ENCODE results near the gene BBC3.

The BBC3 gene

DNA sequence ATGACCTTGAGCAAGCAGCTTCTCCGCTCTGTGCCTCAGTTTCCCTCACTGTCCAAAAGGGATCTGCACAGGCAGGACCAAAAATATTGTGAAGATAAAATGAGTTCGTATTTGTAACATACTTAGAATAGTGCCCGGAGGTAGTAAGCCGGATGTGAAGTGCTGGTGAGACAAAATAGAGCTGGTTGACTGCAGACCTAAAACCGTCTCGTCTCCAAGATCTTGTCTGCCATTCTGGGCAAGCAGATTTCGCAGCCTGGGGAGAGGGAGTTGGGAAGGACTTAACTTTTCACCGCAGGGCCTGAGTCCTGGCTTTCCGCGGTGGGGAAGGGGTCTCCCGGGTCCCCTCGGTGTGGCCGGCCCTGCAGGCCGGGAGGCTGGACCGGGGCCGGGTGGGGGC lies 8.2 kb upstream of the BBC3 start:
- peak overlapping the region; percentile 55 for H3K4me2 ChIP-seq (ENCODE audit: insufficient read depth, low read length, poor library complexity, severe bottlenecking)
- peak overlapping the region; percentile 74 for H2BK120ac ChIP-seq (ENCODE audit: low read depth, low read length)
- peak overlapping the region; percentile 20 for H3K18ac ChIP-seq (ENCODE audit: low read length)
- DNase-seq (ENCODE audit: low spot score), result no peak
- H3K9me3 ChIP-seq (replicated peaks in 1 of 2; ENCODE audit: control insufficient read depth in 2 of 2, insufficient read depth in 1 of 2, low read depth in 1 of 2, low read length in 2 of 2), result peaks cover 0 to 6% of the 10 kb centered on the region in 2 donors
- no peak overlapping the region for H3K27ac ChIP-seq (replicated peaks; ENCODE audit: low read length)
- peaks cover 24 to 31% of the 10 kb centered on the region in 2 donors for H3K4me1 ChIP-seq (ENCODE audit: control insufficient read depth in 2 of 2, insufficient read depth in 1 of 2, low read depth in 1 of 2, low read length in 2 of 2)
- H3K23ac ChIP-seq (ENCODE audit: low read depth, low read length, poor library complexity), result no peak overlapping the region
- peaks cover 0 to 2% of the 10 kb centered on the region in 2 donors for H3K36me3 ChIP-seq (replicated peaks in 1 of 2; ENCODE audit: control insufficient read depth in 2 of 2, insufficient read depth in 2 of 2, low read length in 2 of 2)
- peaks cover 0 to 30% (median 4%) of the 10 kb centered on the region in 3 experiments for H3K27me3 ChIP-seq (ENCODE audit: control insufficient read depth in 3 of 3, insufficient read depth in 3 of 3, low read depth in 1 of 3, low read length in 3 of 3)
- H4K91ac ChIP-seq (ENCODE audit: low read depth, low read length, poor library complexity), result no peak overlapping the region
- peak overlapping the region; percentile 49 to 60 for H3K4me3 ChIP-seq (ENCODE audit: low read length in 2 of 2)
- peak overlapping the region; percentile 22 for H2AK5ac ChIP-seq (ENCODE audit: low read depth, low read length)
- H3K4ac ChIP-seq (ENCODE audit: low read length), result no peak overlapping the region
- no peak overlapping the region for H4K8ac ChIP-seq (ENCODE audit: low read depth, low read length)
- H3K9ac ChIP-seq (ENCODE audit: low read depth, low read length, poor library complexity), result peak overlapping the region; percentile 64
- H2BK12ac ChIP-seq (ENCODE audit: low read length), result peak overlapping the region; percentile 24
- WGBS, 2 donors (ENCODE audit: extremely low coverage in 2 of 2, insufficient read length in 2 of 2, insufficient replicate concordance in 1 of 2), result no CpG with 5 or more reads among the region's 16 CpGs
- no peak overlapping the region for H3K14ac ChIP-seq (ENCODE audit: low read length)
- H2BK5ac ChIP-seq (ENCODE audit: low read length), result peak overlapping the region; percentile 10
- H2BK15ac ChIP-seq (ENCODE audit: low read length), result peak overlapping the region; percentile 40
- H3K79me1 ChIP-seq (ENCODE audit: low read depth, low read length), result peaks cover 7% of the 10 kb centered on the region
- H2AFZ ChIP-seq (ENCODE audit: low read length), result peak overlapping the region; percentile 69

DNA sequence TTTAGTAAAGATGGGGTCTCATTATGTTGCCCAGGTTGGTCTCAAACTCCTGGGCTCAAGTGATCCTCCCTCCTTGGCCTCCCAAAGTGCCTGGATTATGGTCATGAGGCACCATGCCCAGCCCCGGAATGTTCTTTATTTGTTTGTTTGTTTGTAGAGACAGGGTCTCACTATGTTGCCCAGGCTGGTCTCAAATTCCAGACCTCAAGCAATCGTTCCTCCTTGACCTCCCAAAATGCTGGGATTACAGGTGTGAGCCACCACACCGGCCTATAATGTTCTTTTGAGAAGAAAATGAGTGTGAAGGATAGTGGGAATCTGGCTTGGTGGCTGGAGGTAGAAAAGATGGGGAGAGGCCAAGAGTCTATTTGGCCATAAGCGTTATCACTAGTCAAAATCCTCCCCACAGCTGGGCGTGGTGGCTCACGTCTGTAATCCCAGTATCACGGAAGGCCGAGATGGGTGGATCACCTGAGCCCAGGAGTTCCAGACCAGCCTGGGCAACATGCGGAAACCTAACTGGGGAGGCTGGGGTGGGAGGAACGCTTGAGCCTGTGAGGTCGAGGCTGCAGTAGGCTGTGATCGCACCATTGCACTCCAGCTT lies 5.2 kb upstream of the BBC3 start:
- DNase-seq (ENCODE audit: low spot score), result no peak
- H2BK5ac ChIP-seq (ENCODE audit: low read length), result no peak overlapping the region
- H3K4me3 ChIP-seq (ENCODE audit: low read length in 2 of 2), result no peak overlapping the region
- H3K36me3 ChIP-seq (replicated peaks in 1 of 2; ENCODE audit: control insufficient read depth in 2 of 2, insufficient read depth in 2 of 2, low read length in 2 of 2), result no peaks in the 10 kb centered on the region
- H3K9ac ChIP-seq (ENCODE audit: low read depth, low read length, poor library complexity), result no peak overlapping the region
- H2BK12ac ChIP-seq (ENCODE audit: low read length), result peak overlapping the region; percentile 16
- H2BK15ac ChIP-seq (ENCODE audit: low read length), result no peak overlapping the region
- peaks cover 0 to 1% of the 10 kb centered on the region in 2 donors for H3K9me3 ChIP-seq (replicated peaks in 1 of 2; ENCODE audit: control insufficient read depth in 2 of 2, insufficient read depth in 1 of 2, low read depth in 1 of 2, low read length in 2 of 2)
- H4K8ac ChIP-seq (ENCODE audit: low read depth, low read length), result no peak overlapping the region
- no peak overlapping the region for H3K4me2 ChIP-seq (ENCODE audit: insufficient read depth, low read length, poor library complexity, severe bottlenecking)
- no peak overlapping the region for H3K14ac ChIP-seq (ENCODE audit: low read length)
- no peak overlapping the region for H3K4ac ChIP-seq (ENCODE audit: low read length)
- peak overlapping the region; percentile 28 for H3K18ac ChIP-seq (ENCODE audit: low read length)
- no CpG with 5 or more reads among the region's 12 CpGs for WGBS, 2 donors (ENCODE audit: extremely low coverage in 2 of 2, insufficient read length in 2 of 2, insufficient replicate concordance in 1 of 2)
- no peak overlapping the region for H3K23ac ChIP-seq (ENCODE audit: low read depth, low read length, poor library complexity)
- H2AK5ac ChIP-seq (ENCODE audit: low read depth, low read length), result peak overlapping the region; percentile 63
- no peak overlapping the region for H3K27ac ChIP-seq (replicated peaks; ENCODE audit: low read length)
- H4K91ac ChIP-seq (ENCODE audit: low read depth, low read length, poor library complexity), result no peak overlapping the region
- H2AFZ ChIP-seq (ENCODE audit: low read length), result no peak overlapping the region
- H3K4me1 ChIP-seq (ENCODE audit: control insufficient read depth in 2 of 2, insufficient read depth in 1 of 2, low read depth in 1 of 2, low read length in 2 of 2), result peaks cover 21 to 31% of the 10 kb centered on the region in 2 donors
- peaks cover 7% of the 10 kb centered on the region for H3K79me1 ChIP-seq (ENCODE audit: low read depth, low read length)
- peaks cover 0 to 19% (median 4%) of the 10 kb centered on the region in 3 experiments for H3K27me3 ChIP-seq (ENCODE audit: control insufficient read depth in 3 of 3, insufficient read depth in 3 of 3, low read depth in 1 of 3, low read length in 3 of 3)
- H2BK120ac ChIP-seq (ENCODE audit: low read depth, low read length), result no peak overlapping the region

DNA sequence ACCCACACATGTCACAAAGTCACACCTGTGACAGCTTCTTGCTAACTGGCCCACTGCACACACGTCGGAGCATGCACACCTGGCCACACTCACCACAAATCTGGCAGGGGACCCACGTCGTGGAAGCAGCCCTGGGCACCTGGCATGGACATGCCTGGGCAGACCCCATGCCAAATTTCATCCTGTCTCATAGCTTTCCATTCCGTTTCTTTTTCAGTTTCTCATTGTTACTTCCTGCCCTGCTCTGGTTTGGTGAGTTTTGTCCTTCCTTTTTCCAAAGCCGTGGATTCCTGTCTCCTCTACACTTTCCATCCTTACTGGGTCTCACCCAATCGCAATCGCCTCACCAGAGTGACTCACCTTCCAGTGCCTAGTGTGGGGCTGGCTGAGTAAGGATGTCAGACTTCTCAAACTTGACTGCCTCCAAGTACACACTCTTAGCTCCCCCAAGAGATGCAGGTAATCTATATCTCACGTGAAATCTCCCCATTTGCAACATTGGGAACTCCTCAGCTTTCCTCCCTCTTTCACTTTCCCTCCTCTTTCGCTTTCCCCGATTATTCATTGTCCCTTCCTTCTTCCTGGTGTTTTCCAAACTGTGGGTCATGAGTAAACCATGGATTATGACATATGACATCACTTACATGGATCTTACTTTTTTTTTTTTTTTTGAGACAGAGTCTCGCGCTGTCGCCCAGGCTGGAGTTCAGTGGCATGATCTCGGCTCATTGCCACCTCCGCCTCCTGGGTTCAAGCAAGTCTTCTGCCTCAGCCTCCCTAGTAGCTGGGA lies 1.6 kb upstream of the BBC3 start:
- Histone ChIP-seq H3K14ac (ENCODE audit: low read length) (no peak overlapping the region), H2BK5ac (ENCODE audit: low read length) (no peak overlapping the region), H3K9ac (ENCODE audit: low read depth, low read length, poor library complexity) (no peak overlapping the region), H3K27me3 (ENCODE audit: control insufficient read depth in 3 of 3, insufficient read depth in 3 of 3, low read depth in 1 of 3, low read length in 3 of 3) (no peaks in the 10 kb centered on the region), H2BK12ac (ENCODE audit: low read length) (no peak overlapping the region), H4K91ac (ENCODE audit: low read depth, low read length, poor library complexity) (no peak overlapping the region), H3K36me3 (replicated peaks in 1 of 2; ENCODE audit: control insufficient read depth in 2 of 2, insufficient read depth in 2 of 2, low read length in 2 of 2) (no peaks in the 10 kb centered on the region), H3K4ac (ENCODE audit: low read length) (peak overlapping the region; percentile 53), H3K23ac (ENCODE audit: low read depth, low read length, poor library complexity) (no peak overlapping the region), H2BK15ac (ENCODE audit: low read length) (no peak overlapping the region), H3K9me3 (replicated peaks in 1 of 2; ENCODE audit: control insufficient read depth in 2 of 2, insufficient read depth in 1 of 2, low read depth in 1 of 2, low read length in 2 of 2) (peaks cover 0 to 1% of the 10 kb centered on the region in 2 donors), H2AK5ac (ENCODE audit: low read depth, low read length) (no peak overlapping the region), H3K27ac (replicated peaks; ENCODE audit: low read length) (no peak overlapping the region), H3K4me3 (ENCODE audit: low read length in 2 of 2) (no peak overlapping the region), H3K18ac (ENCODE audit: low read length) (peak overlapping the region; percentile 69), H4K8ac (ENCODE audit: low read depth, low read length) (no peak overlapping the region), H3K4me1 (ENCODE audit: control insufficient read depth in 2 of 2, insufficient read depth in 1 of 2, low read depth in 1 of 2, low read length in 2 of 2) (peaks cover 22 to 24% of the 10 kb centered on the region in 2 donors), H2AFZ (ENCODE audit: low read length) (peak overlapping the region; percentile 3), H3K79me1 (ENCODE audit: low read depth, low read length) (peaks cover 11% of the 10 kb centered on the region), H3K4me2 (ENCODE audit: insufficient read depth, low read length, poor library complexity, severe bottlenecking) (no peak overlapping the region), H2BK120ac (ENCODE audit: low read depth, low read length) (no peak overlapping the region)
- no CpG with 5 or more reads among the region's 16 CpGs for WGBS, 2 donors (ENCODE audit: extremely low coverage in 2 of 2, insufficient read length in 2 of 2, insufficient replicate concordance in 1 of 2)
- DNase-seq (ENCODE audit: low spot score), result no peak

Measured in neuronal stem cell (in vitro differentiated cells).